ENCODE measurements around the gene PEAR1.

PEAR1 gene

GRCh38 chr1:156880473-156880872 is 13.0 kb upstream of the PEAR1 start:
- no peak for DNase-seq (ENCODE audit: low read depth)
- H3K4me3 ChIP-seq (ENCODE audit: low read depth, low read length): no peak overlapping the region

- no peak overlapping the region for H3K4me3 ChIP-seq (ENCODE audit: low read depth, low read length)
- no peak for DNase-seq (ENCODE audit: low read depth)
Observed at GRCh38 chr1:156881101-156881500, 12.4 kb upstream of the PEAR1 start.

- H3K4me3 ChIP-seq (ENCODE audit: low read depth, low read length): no peak overlapping the region
- no peak for DNase-seq (ENCODE audit: low read depth)
Observed at GRCh38 chr1:156881663-156882062, 11.9 kb upstream of the PEAR1 start.

GRCh38 chr1:156882543-156882942 is 11.0 kb upstream of the PEAR1 start:
- DNase-seq (ENCODE audit: low read depth): no peak
- no peak overlapping the region for H3K4me3 ChIP-seq (ENCODE audit: low read depth, low read length)

- no peak for DNase-seq (ENCODE audit: low read depth)
- H3K4me3 ChIP-seq (ENCODE audit: low read depth, low read length): no peak overlapping the region
Observed at GRCh38 chr1:156883919-156884318, 9.6 kb upstream of the PEAR1 start.

GRCh38 chr1:156884560-156885184 is 8.8 kb upstream of the PEAR1 start:
- no peak overlapping the region for H3K4me3 ChIP-seq (ENCODE audit: low read depth, low read length)
- DNase-seq (ENCODE audit: low read depth): no peak

- no peak for DNase-seq (ENCODE audit: low read depth)
- no peak overlapping the region for H3K4me3 ChIP-seq (ENCODE audit: low read depth, low read length)
Observed at GRCh38 chr1:156885314-156885713, 8.2 kb upstream of the PEAR1 start.

- H3K4me3 ChIP-seq (ENCODE audit: low read depth, low read length): no peak overlapping the region
- no peak for DNase-seq (ENCODE audit: low read depth)
Observed at GRCh38 chr1:156885880-156886355, 7.6 kb upstream of the PEAR1 start.

- DNase-seq (ENCODE audit: low read depth): no peak
- H3K4me3 ChIP-seq (ENCODE audit: low read depth, low read length): no peak overlapping the region
Observed at GRCh38 chr1:156886583-156887281, 6.8 kb upstream of the PEAR1 start.

GRCh38 chr1:156887317-156887716 is 6.2 kb upstream of the PEAR1 start:
- no peak for DNase-seq (ENCODE audit: low read depth)
- H3K4me3 ChIP-seq (ENCODE audit: low read depth, low read length): no peak overlapping the region

GRCh38 chr1:156887734-156888133 is 5.8 kb upstream of the PEAR1 start:
- no peak overlapping the region for H3K4me3 ChIP-seq (ENCODE audit: low read depth, low read length)
- DNase-seq (ENCODE audit: low read depth): no peak

- DNase-seq (ENCODE audit: low read depth): no peak
- no peak overlapping the region for H3K4me3 ChIP-seq (ENCODE audit: low read depth, low read length)
Observed at GRCh38 chr1:156889802-156890580, 3.5 kb upstream of the PEAR1 start.

- H3K4me3 ChIP-seq (ENCODE audit: low read depth, low read length): peak overlapping the region; percentile 27
- DNase-seq (ENCODE audit: low read depth): peak; percentile 53
Observed at GRCh38 chr1:156892190-156893047, 1.1 kb upstream of the PEAR1 start.

GRCh38 chr1:156894001-156894400 is 483 bp downstream of the PEAR1 start:
- no peak for DNase-seq (ENCODE audit: low read depth)
- H3K4me3 ChIP-seq (ENCODE audit: low read depth, low read length): peak overlapping the region; percentile 65

- H3K4me3 ChIP-seq (ENCODE audit: low read depth, low read length): peak overlapping the region; percentile 65
- DNase-seq (ENCODE audit: low read depth): no peak
Observed at GRCh38 chr1:156894711-156895454, 1.4 kb downstream of the PEAR1 start.

- peak overlapping the region; percentile 65 for H3K4me3 ChIP-seq (ENCODE audit: low read depth, low read length)
- no peak for DNase-seq (ENCODE audit: low read depth)
Observed at GRCh38 chr1:156895455-156895812, 1.9 kb downstream of the PEAR1 start.

- no peak for DNase-seq (ENCODE audit: low read depth)
- no peak overlapping the region for H3K4me3 ChIP-seq (ENCODE audit: low read depth, low read length)
Observed at GRCh38 chr1:156895927-156896326, 2.4 kb downstream of the PEAR1 start.

- DNase-seq (ENCODE audit: low read depth): peak; percentile 66
- no peak overlapping the region for H3K4me3 ChIP-seq (ENCODE audit: low read depth, low read length)
Observed at GRCh38 chr1:156896490-156897033, 3.0 kb downstream of the PEAR1 start.
